Esophagus muscularis mucosa (tissue), 4 donors: ENCODE results near the gene PSORS1C1. TPM values are rescaled to one million over a fixed set of nuclear protein-coding genes. Genes with fewer than 3 reads are reported as not detected.

Experiments
- DNase-seq: peaks from one replicate; pipeline ENCODE4 v3.0.0-alpha.2; 2017; ENCODE audit errors: extremely low spot score
- H3K27ac ChIP-seq, 4 donors: fragments of 200-600 bp; sonication (generic); replicated peaks in 1 of 4; 1 replicate in 3 of 4; 2 replicates in 1 of 4; pipeline ENCODE4 v1.5.1; 2016 to 2019; ENCODE audit warnings: mild to moderate bottlenecking in 1 of 4
- H3K27me3 ChIP-seq, 4 donors: fragments of 200-600 bp; sonication (generic); one replicate each; pipeline versions ENCODE4 v1.5.1 to v1.6.0; 2016 to 2019
- H3K36me3 ChIP-seq, 4 donors: fragments of 200-600 bp; sonication (generic); one replicate each; pipeline ENCODE4 v1.5.1; 2016 to 2019
- H3K4me1 ChIP-seq, 4 donors: fragments of 200-600 bp; sonication (generic); one replicate each; pipeline ENCODE4 v1.5.1; 2016 to 2019
- H3K4me3 ChIP-seq, 4 donors: fragments of 200-600 bp; sonication (generic); 1 replicate in 2 of 4; 2 replicates in 2 of 4; pipeline ENCODE4 v1.5.1; 2016 to 2019; ENCODE audit warnings: mild to moderate bottlenecking in 4 of 4, moderate library complexity in 1 of 4
- H3K9me3 ChIP-seq, 4 donors: fragments of 200-600 bp; sonication (generic); 1 replicate in 3 of 4; 2 replicates in 1 of 4; pipeline ENCODE4 v1.5.1; 2016 to 2019
- CTCF ChIP-seq, 3 experiments: fragments of 200-600 bp in 2 of 3; fragments of 450-650 bp in 1 of 3; sonication (generic) in 2 of 3; IDR thresholded peaks; one replicate each; pipeline ENCODE4 v1.5.1; 2017 to 2019; ENCODE audit warnings: antibody characterized with exemption in 3 of 3, mild to moderate bottlenecking in 2 of 3, moderate library complexity in 1 of 3
- EP300 ChIP-seq: sonication (generic); formaldehyde crosslinking; IDR thresholded peaks from one replicate; pipeline ENCODE4 v1.6.1; 2017; ENCODE audit warnings: antibody characterized with exemption
- POLR2A ChIP-seq: fragments of 450-650 bp; IDR thresholded peaks from one replicate; pipeline ENCODE4 v1.6.1; 2017; ENCODE audit warnings: antibody characterized with exemption, moderate library complexity, mild to moderate bottlenecking, low read depth
- POLR2AphosphoS5 ChIP-seq, 2 donors: sonication (generic); formaldehyde crosslinking; IDR thresholded peaks; one replicate each; pipeline ENCODE4 v1.6.1; 2017; ENCODE audit warnings: antibody characterized with exemption in 2 of 2
- WGBS: methylation state at CpG from one replicate; pipeline ENCODE4 v1.1.5; 2018; 5-methylcytosine and 5-hydroxymethylcytosine counted together
- intact Hi-C: fragments of 100-400 bp; cut with DNase I; formaldehyde crosslinking; loops from one replicate; pipeline ENCODE4 v1.15.1; 2023
- total RNA-seq, 4 donors: library from RNA; depleted of rRNA; stranded (reverse); fragments of >200 nt; gene quantifications; one replicate each; pipeline versions ENCODE4 v1.1.0 to v1.2.1, GENCODE V29; 2016

The PSORS1C1 gene
- total RNA-seq, 4 donors from 2014 or later, result 0.34 to 1.2 (median 1.1) TPM

- Histone ChIP-seq H3K27me3 (peaks cover 0 to 6% (median 0%) of the 10 kb centered on the region in 4 donors), H3K9me3 (no peaks in the 10 kb centered on the region), H3K4me1 (peaks cover 6 to 19% (median 10%) of the 10 kb centered on the region in 4 donors), H3K36me3 (no peaks in the 10 kb centered on the region), H3K4me3 (no peak overlapping the region), H3K27ac (no peak overlapping the region)
- 67% methylated on average over 8 of the region's 8 CpGs for WGBS
- no peak for DNase-seq
- intact Hi-C loops, result loop anchor here (5.0 kb wide), 1 partner anchor 257 kb away; no protein-coding TSS in a partner anchor
- TF ChIP-seq POLR2AphosphoS5 (IDR thresholded peaks at IDR 0.05), result no peak
- peak in 2 of 3 experiments; percentile 17 to 37 for TF ChIP-seq CTCF (IDR thresholded peaks at IDR 0.05)
- TF ChIP-seq EP300, result no peak
- TF ChIP-seq POLR2A, result no peak
These were observed 30.8 kb upstream of the PSORS1C1 start for GRCh38 chr6:31083742-31084354.

GRCh38 chr6:31086788-31087440 is 27.7 kb upstream of the PSORS1C1 start:
- DNase-seq, result no peak
- H3K27me3 ChIP-seq, result no peaks in the 10 kb centered on the region
- H3K4me1 ChIP-seq, result peaks cover 0 to 11% (median 5%) of the 10 kb centered on the region in 4 donors
- intact Hi-C loops, result loop anchor here (5.0 kb wide), 1 partner anchor 175 kb away; the partner anchor contains the start of gene VARS2
- no peak for TF ChIP-seq CTCF (IDR thresholded peaks at IDR 0.05)
- no peak for TF ChIP-seq EP300
- TF ChIP-seq POLR2A, result no peak
- no peak for TF ChIP-seq POLR2AphosphoS5 (IDR thresholded peaks at IDR 0.05)
- WGBS, result 30% methylated on average over 7 of the region's 7 CpGs
- no peak overlapping the region for H3K27ac ChIP-seq
- no peak overlapping the region for H3K4me3 ChIP-seq
- no peaks in the 10 kb centered on the region for H3K9me3 ChIP-seq
- H3K36me3 ChIP-seq, result no peaks in the 10 kb centered on the region

- peaks cover 0 to 11% (median 5%) of the 10 kb centered on the region in 4 donors for H3K4me1 ChIP-seq
- H3K27ac ChIP-seq, result no peak overlapping the region
- H3K4me3 ChIP-seq, result no peak overlapping the region
- no peaks in the 10 kb centered on the region for H3K9me3 ChIP-seq
- 10% methylated on average over 14 of the region's 14 CpGs for WGBS
- no peaks in the 10 kb centered on the region for H3K36me3 ChIP-seq
- H3K27me3 ChIP-seq, result no peaks in the 10 kb centered on the region
- no peak for DNase-seq
- intact Hi-C loops, result loop anchor here (5.0 kb wide), 1 partner anchor 175 kb away; the partner anchor contains the start of gene VARS2
- TF ChIP-seq CTCF (IDR thresholded peaks at IDR 0.05) (peak; percentile 80 to 87 (median 84)), EP300 (no peak), POLR2AphosphoS5 (IDR thresholded peaks at IDR 0.05) (peak in 1 of 2 donors; percentile 31), POLR2A (no peak)
These were observed 27.0 kb upstream of the PSORS1C1 start for GRCh38 chr6:31087494-31088089.

- Histone ChIP-seq H3K36me3 (no peaks in the 10 kb centered on the region), H3K9me3 (no peaks in the 10 kb centered on the region), H3K4me3 (no peak overlapping the region), H3K27ac (no peak overlapping the region), H3K27me3 (no peaks in the 10 kb centered on the region), H3K4me1 (peaks cover 10 to 24% (median 13%) of the 10 kb centered on the region in 4 donors)
- no peak for DNase-seq
- TF ChIP-seq CTCF (IDR thresholded peaks at IDR 0.05) (no peak), POLR2A (no peak), EP300 (no peak), POLR2AphosphoS5 (IDR thresholded peaks at IDR 0.05) (no peak)
- 89% methylated on average over 3 of the region's 3 CpGs for WGBS
- intact Hi-C loops, result no loop called here
These were observed 24.2 kb upstream of the PSORS1C1 start for GRCh38 chr6:31090275-31090972.
